ENCODE measurements around the gene KCNMB2.

The KCNMB2 gene

DNA sequence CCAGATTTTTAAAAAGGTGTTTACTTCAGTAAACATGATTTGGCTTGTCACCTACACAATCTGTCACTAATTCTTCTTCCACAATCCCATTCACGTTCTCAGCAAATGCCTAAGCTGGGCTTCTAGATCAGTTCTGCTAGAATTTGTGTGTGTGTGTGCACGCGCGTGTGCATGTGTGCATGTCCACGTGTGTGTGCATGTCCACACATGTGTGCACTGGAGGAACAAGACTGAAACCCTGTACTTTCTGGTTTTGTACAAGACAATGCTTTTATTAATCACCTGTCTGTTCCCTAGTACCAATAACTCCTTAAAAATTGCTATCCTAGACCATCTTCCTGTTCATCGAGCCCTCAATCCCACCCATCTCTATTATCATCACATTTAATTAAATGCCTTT is 229.2 kb downstream of the KCNMB2 start:
- ChIA-PET CTCF (no interaction called here), POLR2A (no interaction called here)
- TF ChIP-seq, protein P1, sequence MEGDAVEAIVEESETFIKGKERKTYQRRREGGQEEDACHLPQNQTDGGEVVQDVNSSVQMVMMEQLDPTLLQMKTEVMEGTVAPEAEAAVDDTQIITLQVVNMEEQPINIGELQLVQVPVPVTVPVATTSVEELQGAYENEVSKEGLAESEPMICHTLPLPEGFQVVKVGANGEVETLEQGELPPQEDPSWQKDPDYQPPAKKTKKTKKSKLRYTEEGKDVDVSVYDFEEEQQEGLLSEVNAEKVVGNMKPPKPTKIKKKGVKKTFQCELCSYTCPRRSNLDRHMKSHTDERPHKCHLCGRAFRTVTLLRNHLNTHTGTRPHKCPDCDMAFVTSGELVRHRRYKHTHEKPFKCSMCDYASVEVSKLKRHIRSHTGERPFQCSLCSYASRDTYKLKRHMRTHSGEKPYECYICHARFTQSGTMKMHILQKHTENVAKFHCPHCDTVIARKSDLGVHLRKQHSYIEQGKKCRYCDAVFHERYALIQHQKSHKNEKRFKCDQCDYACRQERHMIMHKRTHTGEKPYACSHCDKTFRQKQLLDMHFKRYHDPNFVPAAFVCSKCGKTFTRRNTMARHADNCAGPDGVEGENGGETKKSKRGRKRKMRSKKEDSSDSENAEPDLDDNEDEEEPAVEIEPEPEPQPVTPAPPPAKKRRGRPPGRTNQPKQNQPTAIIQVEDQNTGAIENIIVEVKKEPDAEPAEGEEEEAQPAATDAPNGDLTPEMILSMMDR (IDR thresholded peaks at IDR 0.05; ENCODE audit: insufficient read depth, low read length, missing control alignments): no peak
- no peak for DNase-seq (ENCODE audit: low read depth, low spot score)
- H3K4me3 ChIP-seq (ENCODE audit: low read depth, low read length): no peak overlapping the region

DNA sequence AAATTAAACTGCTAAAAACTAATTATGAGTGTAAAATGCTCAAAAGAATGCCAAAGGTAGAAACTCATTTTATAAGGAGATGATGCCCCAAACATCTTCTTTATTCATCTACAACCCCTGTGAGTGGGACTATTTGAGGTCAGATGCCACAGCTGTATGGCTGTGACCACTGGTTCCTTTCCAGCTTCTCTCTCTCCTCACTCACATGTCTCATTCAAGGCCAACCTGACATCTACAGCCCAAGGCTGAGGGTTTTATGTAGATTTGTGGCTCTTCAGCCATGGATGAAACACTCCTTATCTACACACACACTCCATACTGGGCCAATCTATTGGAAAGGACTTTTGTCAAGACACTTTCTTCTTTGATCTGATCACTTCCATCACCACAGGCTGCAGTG is 231.3 kb downstream of the KCNMB2 start:
- ChIA-PET CTCF (no interaction called here), POLR2A (no interaction called here)
- no peak overlapping the region for H3K4me3 ChIP-seq (ENCODE audit: low read depth, low read length)
- no peak for DNase-seq (ENCODE audit: low read depth, low spot score)
- TF ChIP-seq, protein P1 (IDR thresholded peaks at IDR 0.05; ENCODE audit: insufficient read depth, low read length, missing control alignments): no peak

DNA sequence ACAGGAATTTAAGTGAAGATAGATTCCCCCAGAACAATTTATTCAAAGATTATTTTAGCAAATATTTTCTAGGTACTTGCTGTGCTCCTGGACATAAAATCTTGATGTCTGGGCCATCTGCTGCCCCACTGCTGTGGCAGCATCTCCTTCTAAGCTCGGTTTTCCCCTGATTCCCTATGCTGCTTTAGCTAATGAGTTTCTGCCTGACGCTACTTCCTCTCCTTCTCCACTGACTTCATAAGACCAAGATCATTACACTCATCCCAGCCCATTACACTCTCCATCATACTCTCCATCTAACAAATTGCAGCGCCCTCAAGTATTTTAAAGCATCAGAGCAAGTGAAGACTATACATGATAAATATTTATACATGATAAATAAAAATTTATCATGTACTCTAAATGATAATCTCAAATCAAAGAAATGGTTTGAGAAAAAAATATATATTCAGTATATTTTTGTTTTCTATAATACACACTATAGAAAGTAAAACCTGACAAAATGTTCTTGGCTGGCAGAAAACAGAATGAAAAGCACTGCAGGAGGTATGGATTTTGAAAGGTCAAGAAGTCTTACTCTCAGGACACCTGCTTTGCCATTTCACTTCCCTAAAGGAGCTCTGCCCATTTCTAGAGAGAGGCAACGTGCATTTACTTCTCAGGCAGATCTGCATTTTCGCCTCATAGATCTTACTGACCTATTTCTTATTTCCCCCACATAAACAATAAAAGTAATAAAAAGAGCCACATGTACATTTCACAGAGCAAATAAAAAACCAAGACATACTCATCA is 232.0 kb downstream of the KCNMB2 start:
- TF ChIP-seq, protein P1 (IDR thresholded peaks at IDR 0.05; ENCODE audit: insufficient read depth, low read length, missing control alignments): no peak
- POLR2A ChIA-PET: no interaction called here
- DNase-seq (ENCODE audit: low read depth, low spot score): no peak
- no peak overlapping the region for H3K4me3 ChIP-seq (ENCODE audit: low read depth, low read length)
- CTCF ChIA-PET: no interaction called here

DNA sequence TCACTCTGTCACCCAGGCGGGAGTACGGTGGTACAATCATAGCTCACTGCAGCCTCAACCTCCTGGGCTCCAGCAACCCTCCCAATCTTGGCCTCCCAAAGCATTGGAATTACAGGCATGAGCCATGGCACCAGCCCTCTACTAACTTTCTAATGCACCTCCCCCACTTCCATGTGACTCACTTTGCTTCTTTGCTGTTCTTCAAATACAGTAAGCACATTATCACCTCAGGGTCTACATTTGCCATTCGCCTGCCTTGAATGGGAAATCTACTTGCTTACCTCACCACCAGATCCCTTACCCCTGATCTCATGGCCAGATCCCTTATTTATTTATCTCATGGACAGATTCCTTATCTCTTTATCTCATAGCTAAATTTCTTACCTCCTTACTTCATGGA is 235.3 kb downstream of the KCNMB2 start:
- POLR2A ChIA-PET: no interaction called here
- CTCF ChIA-PET: no interaction called here
- no peak overlapping the region for H3K4me3 ChIP-seq (ENCODE audit: low read depth, low read length)
- DNase-seq (ENCODE audit: low read depth, low spot score): no peak
- TF ChIP-seq, protein P1 (IDR thresholded peaks at IDR 0.05; ENCODE audit: insufficient read depth, low read length, missing control alignments): no peak

DNA sequence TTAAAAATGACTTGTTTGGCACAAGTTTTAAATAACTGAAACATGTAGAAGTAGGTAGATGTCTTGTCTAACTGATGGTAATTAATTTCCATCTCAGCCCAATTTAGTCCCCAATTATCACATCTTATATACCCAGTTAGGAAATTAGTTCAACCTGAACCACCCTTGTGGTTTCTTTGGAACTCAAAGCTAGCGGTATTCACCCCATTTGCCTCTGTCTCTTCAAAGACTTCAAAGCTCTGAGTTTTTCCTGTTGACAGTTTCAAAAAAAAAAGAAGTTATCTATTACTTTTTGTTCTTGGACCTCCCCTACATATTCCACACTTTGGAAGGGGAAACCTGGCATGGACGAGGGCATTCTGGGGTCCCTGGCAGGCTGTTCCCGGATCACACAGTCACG is 236.5 kb downstream of the KCNMB2 start:
- CTCF ChIA-PET: no interaction called here
- no peak for DNase-seq (ENCODE audit: low read depth, low spot score)
- POLR2A ChIA-PET: no interaction called here
- TF ChIP-seq, protein P1 (IDR thresholded peaks at IDR 0.05; ENCODE audit: insufficient read depth, low read length, missing control alignments): no peak
- no peak overlapping the region for H3K4me3 ChIP-seq (ENCODE audit: low read depth, low read length)

DNA sequence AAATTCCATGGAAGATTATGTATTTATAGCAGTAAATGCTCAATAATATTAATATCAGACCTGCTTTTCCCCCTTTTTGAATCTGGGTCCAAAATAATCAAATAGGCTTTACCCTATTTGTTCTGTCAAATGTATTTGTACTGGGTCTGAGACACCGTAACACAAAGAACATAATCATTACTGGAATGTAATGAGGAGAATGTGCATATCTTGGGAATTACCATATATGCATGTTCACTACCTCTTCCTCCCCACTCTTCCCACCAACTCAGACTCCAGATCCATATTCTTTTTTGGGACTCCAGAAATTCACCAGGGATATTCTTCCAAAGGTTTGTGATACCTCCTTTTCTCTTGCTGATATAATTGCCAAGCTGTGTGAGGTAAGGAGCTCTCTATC is 237.1 kb downstream of the KCNMB2 start:
- no peak overlapping the region for H3K4me3 ChIP-seq (ENCODE audit: low read depth, low read length)

More for the DNA sequence above, 237.1 kb downstream of the KCNMB2 start:
- CTCF ChIA-PET: no interaction called here
- no peak for DNase-seq (ENCODE audit: low read depth, low spot score)
- POLR2A ChIA-PET: no interaction called here
- TF ChIP-seq, protein P1 (IDR thresholded peaks at IDR 0.05; ENCODE audit: insufficient read depth, low read length, missing control alignments): no peak

All from AG04449 (cell line).